Stimulated activated CD8-positive, alpha-beta memory T cell treated with anti-CD3 and anti-CD28 coated beads, Interleukin-7, amount 100 ng/mL, for 4 hours (primary cell): ENCODE data around the gene SLC22A23.

Experiments used
- DNase-seq, 2 donors: peaks; one replicate each; pipeline ENCODE4 v3.0.0-alpha.2; 2020; ENCODE audit warnings: low read depth in 2 of 2

The SLC22A23 gene

GRCh38 chr6:3285049-3285639, 171.7 kb downstream of the SLC22A23 start:
- DNase-seq: no peak

GRCh38 chr6:3284436-3284876, 172.4 kb downstream of the SLC22A23 start:
- no peak for DNase-seq

- DNase-seq: no peak
These were observed 173.0 kb downstream of the SLC22A23 start for GRCh38 chr6:3283641-3284435.

- no peak for DNase-seq
These were observed 173.6 kb downstream of the SLC22A23 start for GRCh38 chr6:3283241-3283640.

GRCh38 chr6:3282476-3283236, 174.2 kb downstream of the SLC22A23 start:
- DNase-seq: no peak

GRCh38 chr6:3281631-3282475, 175.0 kb downstream of the SLC22A23 start:
- no peak for DNase-seq

- no peak for DNase-seq
These were observed 175.9 kb downstream of the SLC22A23 start for GRCh38 chr6:3280866-3281465.

- DNase-seq: no peak
These were observed 176.8 kb downstream of the SLC22A23 start for GRCh38 chr6:3280091-3280490.

GRCh38 chr6:3278691-3279090, 178.2 kb downstream of the SLC22A23 start:
- DNase-seq: no peak

GRCh38 chr6:3277851-3278416, 178.9 kb downstream of the SLC22A23 start:
- DNase-seq: no peak

GRCh38 chr6:3277251-3277650, 179.6 kb downstream of the SLC22A23 start:
- no peak for DNase-seq

GRCh38 chr6:3276174-3277167, 180.4 kb downstream of the SLC22A23 start:
- DNase-seq: no peak

- DNase-seq: no peak
These were observed 182.9 kb downstream of the SLC22A23 start for GRCh38 chr6:3273707-3274521.

- DNase-seq: no peak
These were observed 183.8 kb downstream of the SLC22A23 start for GRCh38 chr6:3272911-3273547.

- DNase-seq: no peak
These were observed 185.1 kb downstream of the SLC22A23 start for GRCh38 chr6:3271756-3272155.

- DNase-seq: no peak
These were observed 186.6 kb downstream of the SLC22A23 start for GRCh38 chr6:3270258-3270657.

GRCh38 chr6:3269281-3269975, 187.4 kb downstream of the SLC22A23 start:
- no peak for DNase-seq

- no peak for DNase-seq
These were observed 188.2 kb downstream of the SLC22A23 start for GRCh38 chr6:3268680-3269079.
